ENCODE measurements around the gene AIMP1.

DNA sequence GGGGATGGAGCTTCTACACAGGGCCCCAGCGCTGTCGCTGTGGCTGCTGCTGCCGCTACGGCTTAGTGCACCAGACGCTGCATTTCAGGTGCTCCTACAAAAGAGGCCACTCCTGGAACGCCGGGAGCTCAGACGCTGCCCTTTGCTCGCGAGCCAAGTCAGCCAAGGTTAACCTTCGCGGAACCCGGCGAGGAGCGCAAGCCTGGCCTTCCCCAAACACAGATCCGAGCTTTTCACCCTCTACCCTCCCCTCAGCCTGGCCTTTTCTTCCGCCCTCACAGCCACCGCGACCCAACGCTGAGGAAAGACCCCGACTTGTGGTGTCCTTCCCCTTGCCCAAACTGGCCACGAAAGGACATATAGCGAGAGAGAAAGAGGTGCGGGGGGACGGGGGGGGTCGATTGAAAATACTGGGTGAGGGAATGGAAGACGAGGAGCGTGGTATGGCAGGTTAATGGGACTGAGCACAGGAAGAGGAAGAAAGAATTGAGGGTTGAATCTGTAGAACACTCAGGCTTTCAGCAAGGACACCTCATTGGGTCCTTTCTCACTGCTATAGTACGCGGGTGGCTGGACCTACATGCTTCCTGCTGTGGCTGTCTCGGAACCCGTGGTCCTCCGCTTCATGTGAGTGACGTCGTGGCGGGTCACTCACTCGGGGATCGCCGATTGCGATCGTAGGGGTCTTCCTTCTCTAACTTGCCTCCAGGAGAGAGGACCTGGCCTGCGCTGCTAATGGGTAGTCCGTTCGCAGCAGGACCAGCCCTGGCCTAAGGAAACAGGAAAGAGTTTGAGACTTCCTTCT lies at the start of gene AIMP1, which contains the start of gene TBCK:
- TF ChIP-seq, protein P1, sequence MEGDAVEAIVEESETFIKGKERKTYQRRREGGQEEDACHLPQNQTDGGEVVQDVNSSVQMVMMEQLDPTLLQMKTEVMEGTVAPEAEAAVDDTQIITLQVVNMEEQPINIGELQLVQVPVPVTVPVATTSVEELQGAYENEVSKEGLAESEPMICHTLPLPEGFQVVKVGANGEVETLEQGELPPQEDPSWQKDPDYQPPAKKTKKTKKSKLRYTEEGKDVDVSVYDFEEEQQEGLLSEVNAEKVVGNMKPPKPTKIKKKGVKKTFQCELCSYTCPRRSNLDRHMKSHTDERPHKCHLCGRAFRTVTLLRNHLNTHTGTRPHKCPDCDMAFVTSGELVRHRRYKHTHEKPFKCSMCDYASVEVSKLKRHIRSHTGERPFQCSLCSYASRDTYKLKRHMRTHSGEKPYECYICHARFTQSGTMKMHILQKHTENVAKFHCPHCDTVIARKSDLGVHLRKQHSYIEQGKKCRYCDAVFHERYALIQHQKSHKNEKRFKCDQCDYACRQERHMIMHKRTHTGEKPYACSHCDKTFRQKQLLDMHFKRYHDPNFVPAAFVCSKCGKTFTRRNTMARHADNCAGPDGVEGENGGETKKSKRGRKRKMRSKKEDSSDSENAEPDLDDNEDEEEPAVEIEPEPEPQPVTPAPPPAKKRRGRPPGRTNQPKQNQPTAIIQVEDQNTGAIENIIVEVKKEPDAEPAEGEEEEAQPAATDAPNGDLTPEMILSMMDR (IDR thresholded peaks at IDR 0.05) = no peak
- TF ChIP-seq POLR2A (IDR thresholded peaks at IDR 0.05) (peak in 1 of 4 donors; percentile 77), EP300 (IDR thresholded peaks at IDR 0.05) (no peak)

Measured in stomach (tissue), 4 donors.